Lower leg skin (tissue), 4 donors: Measurements from ENCODE around the gene HTR3E. TPM values are rescaled to one million over a fixed set of nuclear protein-coding genes. Genes with fewer than 3 reads are reported as not detected.

Experiments used
- DNase-seq, 2 donors: peaks; one replicate each; pipeline ENCODE4 v3.0.0-alpha.2; 2019; ENCODE audit warnings: low spot score in 2 of 2
- H3K4me3 ChIP-seq: fragments of 200-600 bp; sonication (generic); 2 replicates; pipeline ENCODE4 v1.5.1; 2017; ENCODE audit warnings: mild to moderate bottlenecking, low read depth; ENCODE audit not compliant: poor library complexity, severe bottlenecking
- CTCF ChIP-seq, 3 donors: fragments of 450-650 bp; IDR thresholded peaks; one replicate each; pipeline ENCODE4 v1.5.1; 2016; ENCODE audit warnings: antibody characterized with exemption in 3 of 3, mild to moderate bottlenecking in 3 of 3, moderate library complexity in 2 of 3
- POLR2A ChIP-seq, 2 donors: fragments of 450-650 bp; IDR thresholded peaks; one replicate each; pipeline ENCODE4 v1.6.1; 2016 to 2017; ENCODE audit warnings: antibody characterized with exemption in 2 of 2, mild to moderate bottlenecking in 1 of 2, moderate library complexity in 1 of 2
- WGBS, 2 donors: methylation state at CpG; one replicate each; pipeline ENCODE4 v1.1.5; 2018; 5-methylcytosine and 5-hydroxymethylcytosine counted together
- intact Hi-C: fragments of 100-400 bp; cut with DNase I; formaldehyde crosslinking; loops from one replicate; pipeline ENCODE4 v1.15.0; 2023; ENCODE audit warnings: low total_unique reads
- total RNA-seq, 4 donors: library from RNA; depleted of rRNA; stranded (reverse); fragments of >200 nt; gene quantifications; one replicate each; pipeline ENCODE4 v1.1.0, GENCODE V29; 2016

HTR3E gene
- total RNA-seq = not detected

GRCh38 chr3:184096811-184097383 lies at the start of gene HTR3E:
TSS of gene HTR3E (plus strand) at chr3:184097064. CDS start at chr3:184097530, 466 bp downstream.
- H3K4me3 ChIP-seq = no peak within 1 kb of the TSS
- intact Hi-C loops = no loop called here
- no peak for DNase-seq

GRCh38 chr3:184050217-184050847 lies 46.5 kb upstream of the HTR3E start:
- WGBS, 2 donors = 82 to 83% methylated on average over 7 of the region's 7 CpGs
- no peak overlapping the region for H3K4me3 ChIP-seq
- TF ChIP-seq POLR2A (IDR thresholded peaks at IDR 0.05) = no peak
- intact Hi-C loops = no loop called here
- DNase-seq = no peak

More at GRCh38 chr3:184096811-184097383, at the start of gene HTR3E:
- TF ChIP-seq CTCF (IDR thresholded peaks at IDR 0.05) (no peak), POLR2A (IDR thresholded peaks at IDR 0.05) (no peak)
- 88 to 89% methylated on average over 7 of the region's 7 CpGs for WGBS, 2 donors

- no peak for DNase-seq
- H3K4me3 ChIP-seq = no peak within 1 kb of the TSS
- intact Hi-C loops = no loop called here
- WGBS, 2 donors = 67 to 69% methylated on average over 4 of the region's 4 CpGs
- no peak for TF ChIP-seq CTCF (IDR thresholded peaks at IDR 0.05)
- TF ChIP-seq POLR2A (IDR thresholded peaks at IDR 0.05) = no peak
Observed at GRCh38 chr3:184052767-184053166, 44.1 kb upstream of the HTR3E start, which contains the start of gene HTR3C. TSS of gene HTR3C (plus strand) at chr3:184053047. CDS start at chr3:184053081, 34 bp downstream.

- 48 to 49% methylated on average over 9 of the region's 9 CpGs for WGBS, 2 donors
- intact Hi-C loops = no loop called here
- TF ChIP-seq POLR2A (IDR thresholded peaks at IDR 0.05) (no peak), CTCF (IDR thresholded peaks at IDR 0.05) (no peak)
- H3K4me3 ChIP-seq = no peak overlapping the region
- DNase-seq = no peak
Observed at GRCh38 chr3:184058029-184058428, 38.8 kb upstream of the HTR3E start.

- no peak for DNase-seq
- H3K4me3 ChIP-seq = no peak overlapping the region
- intact Hi-C loops = no loop called here
- TF ChIP-seq CTCF (IDR thresholded peaks at IDR 0.05) (no peak), POLR2A (IDR thresholded peaks at IDR 0.05) (no peak)
- 59 to 61% methylated on average over 7 of the region's 7 CpGs for WGBS, 2 donors
Observed at GRCh38 chr3:184059424-184059823, 37.4 kb upstream of the HTR3E start.

- no peak overlapping the region for H3K4me3 ChIP-seq
- no peak for DNase-seq
- no peak for TF ChIP-seq POLR2A (IDR thresholded peaks at IDR 0.05)
- no peak for TF ChIP-seq CTCF (IDR thresholded peaks at IDR 0.05)
- intact Hi-C loops = no loop called here
Observed at GRCh38 chr3:184062637-184063036, 34.2 kb upstream of the HTR3E start.
